ENCODE measurements around the gene BMPR1B.

The BMPR1B gene

GRCh38 chr4:94849901-94850300, 92.1 kb downstream of the BMPR1B start:
- no peak overlapping the region for H3K27ac ChIP-seq (ENCODE audit: low read length)
- H4K20me1 ChIP-seq (ENCODE audit: insufficient read depth, low read length): no peaks in the 10 kb centered on the region
- no peaks in the 10 kb centered on the region for H3K36me3 ChIP-seq (replicated peaks; ENCODE audit: insufficient read depth, low read length)
- no peak overlapping the region for H3K4me3 ChIP-seq (ENCODE audit: low read length)
- TF ChIP-seq EZH2phosphoT487 (IDR thresholded peaks at IDR 0.05; ENCODE audit: low read length) (no peak), EZH2 (optimal IDR thresholded peaks at IDR 0.05; ENCODE audit: low read depth, low read length) (no peak)
- TF ChIP-seq, protein P1, sequence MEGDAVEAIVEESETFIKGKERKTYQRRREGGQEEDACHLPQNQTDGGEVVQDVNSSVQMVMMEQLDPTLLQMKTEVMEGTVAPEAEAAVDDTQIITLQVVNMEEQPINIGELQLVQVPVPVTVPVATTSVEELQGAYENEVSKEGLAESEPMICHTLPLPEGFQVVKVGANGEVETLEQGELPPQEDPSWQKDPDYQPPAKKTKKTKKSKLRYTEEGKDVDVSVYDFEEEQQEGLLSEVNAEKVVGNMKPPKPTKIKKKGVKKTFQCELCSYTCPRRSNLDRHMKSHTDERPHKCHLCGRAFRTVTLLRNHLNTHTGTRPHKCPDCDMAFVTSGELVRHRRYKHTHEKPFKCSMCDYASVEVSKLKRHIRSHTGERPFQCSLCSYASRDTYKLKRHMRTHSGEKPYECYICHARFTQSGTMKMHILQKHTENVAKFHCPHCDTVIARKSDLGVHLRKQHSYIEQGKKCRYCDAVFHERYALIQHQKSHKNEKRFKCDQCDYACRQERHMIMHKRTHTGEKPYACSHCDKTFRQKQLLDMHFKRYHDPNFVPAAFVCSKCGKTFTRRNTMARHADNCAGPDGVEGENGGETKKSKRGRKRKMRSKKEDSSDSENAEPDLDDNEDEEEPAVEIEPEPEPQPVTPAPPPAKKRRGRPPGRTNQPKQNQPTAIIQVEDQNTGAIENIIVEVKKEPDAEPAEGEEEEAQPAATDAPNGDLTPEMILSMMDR (IDR thresholded peaks at IDR 0.05; ENCODE audit: low read length): no peak
- no peaks in the 10 kb centered on the region for H3K4me1 ChIP-seq (ENCODE audit: low read length)
- no peaks in the 10 kb centered on the region for H3K27me3 ChIP-seq (replicated peaks; ENCODE audit: insufficient read depth, low read length)
- H3K9me3 ChIP-seq (replicated peaks; ENCODE audit: insufficient read depth, low read length): no peaks in the 10 kb centered on the region
- H3K9me2 ChIP-seq (replicated peaks; ENCODE audit: insufficient read depth, low read length): no peaks in the 10 kb centered on the region
- no peak overlapping the region for H2AFZ ChIP-seq (ENCODE audit: low read length)
- no peaks in the 10 kb centered on the region for H3F3A ChIP-seq (ENCODE audit: insufficient read depth, low read length)
- H3K4me2 ChIP-seq (ENCODE audit: low read depth, low read length): no peak overlapping the region
- no peak overlapping the region for H3K9ac ChIP-seq (ENCODE audit: low read length)
- H3K79me2 ChIP-seq (ENCODE audit: low read length): no peaks in the 10 kb centered on the region
- no peak for DNase-seq

- no peak overlapping the region for H3K9ac ChIP-seq (ENCODE audit: low read length)
- TF ChIP-seq EZH2phosphoT487 (IDR thresholded peaks at IDR 0.05; ENCODE audit: low read length) (no peak), EZH2 (optimal IDR thresholded peaks at IDR 0.05; ENCODE audit: low read depth, low read length) (no peak)
- TF ChIP-seq, protein P1 (IDR thresholded peaks at IDR 0.05; ENCODE audit: low read length): no peak
- H3K79me2 ChIP-seq (ENCODE audit: low read length): no peaks in the 10 kb centered on the region
- no peaks in the 10 kb centered on the region for H3K36me3 ChIP-seq (replicated peaks; ENCODE audit: insufficient read depth, low read length)
- no peaks in the 10 kb centered on the region for H4K20me1 ChIP-seq (ENCODE audit: insufficient read depth, low read length)
- no peaks in the 10 kb centered on the region for H3F3A ChIP-seq (ENCODE audit: insufficient read depth, low read length)
- no peak for DNase-seq
- no peak overlapping the region for H3K27ac ChIP-seq (ENCODE audit: low read length)
- no peaks in the 10 kb centered on the region for H3K9me2 ChIP-seq (replicated peaks; ENCODE audit: insufficient read depth, low read length)
- H3K9me3 ChIP-seq (replicated peaks; ENCODE audit: insufficient read depth, low read length): no peaks in the 10 kb centered on the region
- no peak overlapping the region for H2AFZ ChIP-seq (ENCODE audit: low read length)
- no peaks in the 10 kb centered on the region for H3K4me1 ChIP-seq (ENCODE audit: low read length)
- no peak overlapping the region for H3K4me2 ChIP-seq (ENCODE audit: low read depth, low read length)
- H3K27me3 ChIP-seq (replicated peaks; ENCODE audit: insufficient read depth, low read length): no peaks in the 10 kb centered on the region
- no peak overlapping the region for H3K4me3 ChIP-seq (ENCODE audit: low read length)
Measured at GRCh38 chr4:94852616-94853015, 94.9 kb downstream of the BMPR1B start.

GRCh38 chr4:94856030-94856429, 98.3 kb downstream of the BMPR1B start:
- no peak overlapping the region for H3K4me2 ChIP-seq (ENCODE audit: low read depth, low read length)
- H3K9ac ChIP-seq (ENCODE audit: low read length): no peak overlapping the region
- no peaks in the 10 kb centered on the region for H3K4me1 ChIP-seq (ENCODE audit: low read length)
- no peak overlapping the region for H3K4me3 ChIP-seq (ENCODE audit: low read length)
- H3K9me3 ChIP-seq (replicated peaks; ENCODE audit: insufficient read depth, low read length): no peaks in the 10 kb centered on the region
- TF ChIP-seq, protein P1 (IDR thresholded peaks at IDR 0.05; ENCODE audit: low read length): no peak
- TF ChIP-seq EZH2 (optimal IDR thresholded peaks at IDR 0.05; ENCODE audit: low read depth, low read length): no peak
- no peak for TF ChIP-seq EZH2phosphoT487 (IDR thresholded peaks at IDR 0.05; ENCODE audit: low read length)
- DNase-seq: no peak
- H3F3A ChIP-seq (ENCODE audit: insufficient read depth, low read length): no peaks in the 10 kb centered on the region
- H3K36me3 ChIP-seq (replicated peaks; ENCODE audit: insufficient read depth, low read length): no peaks in the 10 kb centered on the region
- H3K9me2 ChIP-seq (replicated peaks; ENCODE audit: insufficient read depth, low read length): no peaks in the 10 kb centered on the region
- no peaks in the 10 kb centered on the region for H3K79me2 ChIP-seq (ENCODE audit: low read length)
- H3K27ac ChIP-seq (ENCODE audit: low read length): no peak overlapping the region
- no peaks in the 10 kb centered on the region for H4K20me1 ChIP-seq (ENCODE audit: insufficient read depth, low read length)
- no peak overlapping the region for H2AFZ ChIP-seq (ENCODE audit: low read length)
- H3K27me3 ChIP-seq (replicated peaks; ENCODE audit: insufficient read depth, low read length): no peaks in the 10 kb centered on the region

All from MM.1S (cell line).